Right lobe of liver (tissue), 4 donors: ENCODE results near the gene SFT2D2.

ENCODE experiments used
- CTCF ChIP-seq, 4 donors: fragments of 200-600 bp in 3 of 4; fragments of 450-650 bp in 1 of 4; IDR thresholded peaks; one replicate each; pipeline versions ENCODE4 v1.5.1 to v1.8.0; 2016 to 2022; ENCODE audit warnings: antibody characterized with exemption in 4 of 4, mild to moderate bottlenecking in 2 of 4
- POLR2A ChIP-seq: fragments of 450-650 bp; IDR thresholded peaks from one replicate; pipeline ENCODE4 v1.6.1; 2017; ENCODE audit warnings: antibody characterized with exemption, mild to moderate bottlenecking
- donor health status: DM: no; HTN: no; CAD: no.
- donor health status: DM: no; HTN: no; CAD: no.
- donor health status: DM: no; HTN: yes; CAD: no.

- TF ChIP-seq CTCF (IDR thresholded peaks at IDR 0.05) (peak; percentile 39 to 51 (median 43)), POLR2A (no peak)
Observed at GRCh38 chr1:168234846-168235547, 9.2 kb downstream of the SFT2D2 start.
